ENCODE results near the gene SPINK4.

DNA sequence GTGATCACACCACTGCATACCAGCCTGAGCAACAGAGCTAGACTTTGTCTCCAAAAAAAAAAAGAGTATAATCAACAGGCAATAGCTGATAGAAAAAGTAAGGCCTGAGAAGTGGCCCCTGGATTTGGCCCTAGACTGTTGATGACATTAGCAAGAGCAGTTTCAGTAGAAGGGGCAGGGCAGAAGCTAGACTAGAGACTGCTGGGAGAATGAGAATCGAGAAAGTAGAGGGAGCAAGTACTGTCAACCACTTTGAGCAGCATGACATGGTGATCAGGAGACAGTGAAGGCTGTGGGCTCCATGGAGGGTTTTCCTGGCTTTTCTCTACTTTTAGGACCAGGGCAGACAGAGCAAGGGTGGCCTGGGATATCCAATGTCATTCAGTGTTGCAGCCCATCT lies 37.9 kb upstream of the SPINK4 start:
- TF ChIP-seq POLR2A (IDR thresholded peaks at IDR 0.05; ENCODE audit: low read depth, low read length) (no peak), POLR2AphosphoS5 (IDR thresholded peaks at IDR 0.05; ENCODE audit: low read depth, low read length) (no peak)

Data from GM12892 (cell line).